Caco-2 (cell line): ENCODE results near the gene FHIT. TPM values are rescaled to one million over a fixed set of nuclear protein-coding genes. Genes with fewer than 3 reads are reported as not detected.

Source experiments
- BruUV-seq: library from RNA; stranded (reverse); fragments of 400-500 nt; replicated peaks from 2 replicates; lab custom pipeline; 2021; lab: Mats Ljungman, UMichigan
- CTCF ChIA-PET: fragments of 300-600 bp; sonication (Branson Sonifier 250); formaldehyde crosslinking; loops from one replicate; lab custom pipeline; 2022; ENCODE audit warnings: antibody characterized with exemption; lab: Charles Lee
- POLR2A ChIA-PET: fragments of 300-600 bp; sonication (Branson Sonifier 250); formaldehyde crosslinking; loops from one replicate; lab custom pipeline; 2022; ENCODE audit warnings: antibody characterized with exemption; lab: Charles Lee
- DNase-seq, 2 experiments: peaks; one replicate each; pipeline versions ENCODE4 v3.0.0 to v3.0.0-alpha.2; 2020 to 2022
- H3K27me3 ChIP-seq: replicated peaks from 2 replicates; pipeline ENCODE4 v1.6.0; 2011; ENCODE audit warnings: low read length; ENCODE audit not compliant: control insufficient read depth, insufficient read depth
- H3K36me3 ChIP-seq: 2 replicates; pipeline ENCODE4 v1.5.1; 2011; ENCODE audit warnings: low read length; ENCODE audit not compliant: control insufficient read depth, insufficient read depth
- H3K4me1 ChIP-seq: fragments of 250-450 bp; sonication (Bioruptor Pico); 2 replicates; pipeline ENCODE4 v1.5.1; 2020; ENCODE audit warnings: mild to moderate bottlenecking
- H3K4me3 ChIP-seq: 2 replicates; pipeline ENCODE4 v1.5.1; 2011; ENCODE audit warnings: low read depth, mild to moderate bottlenecking, control low read depth, low read length
- H3K9me3 ChIP-seq: fragments of 250-450 bp; sonication (Bioruptor Pico); 2 replicates; pipeline ENCODE4 v1.5.1; 2020; ENCODE audit warnings: mild to moderate bottlenecking, moderate library complexity
- H3K27ac Mint-ChIP-seq: one replicate; pipeline ENCODE4 v1.8.0; 2022; ENCODE audit warnings: mixed read lengths; ENCODE audit not compliant: unreplicated experiment
- H3K27me3 Mint-ChIP-seq: one replicate; pipeline ENCODE4 v1.8.0; 2022; ENCODE audit warnings: mixed read lengths; ENCODE audit not compliant: insufficient read depth, unreplicated experiment
- H3K36me3 Mint-ChIP-seq: one replicate; pipeline ENCODE4 v1.8.0; 2022; ENCODE audit warnings: mild to moderate bottlenecking, mixed read lengths; ENCODE audit not compliant: insufficient read depth, unreplicated experiment
- H3K4me1 Mint-ChIP-seq: one replicate; pipeline ENCODE4 v1.8.0; 2022; ENCODE audit warnings: low read depth, mixed read lengths; ENCODE audit not compliant: unreplicated experiment
- H3K4me3 Mint-ChIP-seq: one replicate; pipeline ENCODE4 v1.8.0; 2022; ENCODE audit warnings: mild to moderate bottlenecking, moderate library complexity, mixed read lengths; ENCODE audit not compliant: unreplicated experiment
- H3K9me3 Mint-ChIP-seq: one replicate; pipeline ENCODE4 v1.8.0; 2022; ENCODE audit warnings: mixed read lengths; ENCODE audit not compliant: unreplicated experiment
- CTCF ChIP-seq, 2 experiments: fragments of 200-600 bp in 1 of 2; IDR thresholded peaks; 1 replicate in 1 of 2; 2 replicates in 1 of 2; pipeline versions ENCODE4 v1.5.1 to v1.8.0; 2011 to 2022; ENCODE audit warnings: antibody characterized with exemption in 1 of 2, control low read depth in 1 of 2, inconsistent platforms in 1 of 2, low read depth in 1 of 2, low read length in 1 of 2, mild to moderate bottlenecking in 1 of 2, moderate library complexity in 1 of 2; ENCODE audit not compliant: insufficient read depth in 1 of 2, severe bottlenecking in 1 of 2, unreplicated experiment in 1 of 2
- intact Hi-C: fragments of 100-400 bp; cut with micrococcal nuclease; formaldehyde crosslinking; loops from one replicate; pipeline ENCODE4 v1.10.0; 2022; ENCODE audit not compliant: unreplicated experiment
- total RNA-seq: library from RNA; stranded (reverse); gene quantifications from 2 replicates; pipeline ENCODE4 v1.2.3, GENCODE V29; 2022

Gene FHIT
- total RNA-seq, 1 experiment from 2014 or later: 8.3 TPM

- H3K4me3 Mint-ChIP-seq: no peak overlapping the region
- Histone ChIP-seq H3K4me1 (no peaks in the 10 kb centered on the region), H3K36me3 (no peaks in the 10 kb centered on the region), H3K4me3 (no peak overlapping the region), H3K27me3 (no peaks in the 10 kb centered on the region), H3K9me3 (no peaks in the 10 kb centered on the region)
- no TSS peak for BruUV-seq
- intact Hi-C loops: no loop called here
- no peaks in the 10 kb centered on the region for H3K4me1 Mint-ChIP-seq
- no peak for TF ChIP-seq CTCF (IDR thresholded peaks at IDR 0.05; ENCODE audit: insufficient read depth in 1 of 2, low read depth in 1 of 2, low read length in 1 of 2, severe bottlenecking in 1 of 2, unreplicated experiment in 1 of 2)
- no peaks in the 10 kb centered on the region for H3K27me3 Mint-ChIP-seq
- POLR2A ChIA-PET: no interaction called here
- H3K36me3 Mint-ChIP-seq: no peaks in the 10 kb centered on the region
- no peaks in the 10 kb centered on the region for H3K9me3 Mint-ChIP-seq
- H3K27ac Mint-ChIP-seq: no peak overlapping the region
- CTCF ChIA-PET: no interaction called here
- DNase-seq: no peak
These were observed 1203.6 kb downstream of the FHIT start for GRCh38 chr3:60047426-60048200.

DNA sequence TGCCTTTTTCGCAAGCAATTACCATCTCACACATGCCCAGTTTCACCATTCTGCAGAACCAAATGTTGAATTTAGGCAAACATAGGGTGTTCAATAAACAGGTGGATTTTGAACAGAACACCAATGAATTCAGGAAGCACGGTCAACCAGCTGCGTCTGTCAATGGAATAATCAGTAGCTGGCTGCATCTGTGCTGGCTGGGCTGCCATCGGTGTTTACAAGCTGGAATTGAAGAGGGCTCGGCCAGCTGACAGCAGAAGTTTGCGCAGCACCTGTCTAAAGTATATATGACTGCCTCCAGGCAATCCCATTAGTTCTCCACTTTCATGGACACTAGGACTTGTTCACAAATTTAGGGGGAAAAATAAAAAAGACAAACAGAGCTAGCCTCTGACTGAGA, 1205.0 kb downstream of the FHIT start:
- H3K4me3 Mint-ChIP-seq: no peak overlapping the region
- ChIA-PET CTCF (no interaction called here), POLR2A (no interaction called here)
- no peaks in the 10 kb centered on the region for H3K4me1 Mint-ChIP-seq
- Histone ChIP-seq H3K4me3 (no peak overlapping the region), H3K9me3 (no peaks in the 10 kb centered on the region), H3K4me1 (no peaks in the 10 kb centered on the region), H3K36me3 (no peaks in the 10 kb centered on the region), H3K27me3 (no peaks in the 10 kb centered on the region)
- no TSS peak for BruUV-seq
- H3K27ac Mint-ChIP-seq: no peak overlapping the region
- intact Hi-C loops: no loop called here
- DNase-seq: no peak
- H3K36me3 Mint-ChIP-seq: no peaks in the 10 kb centered on the region
- no peaks in the 10 kb centered on the region for H3K27me3 Mint-ChIP-seq
- no peak for TF ChIP-seq CTCF (IDR thresholded peaks at IDR 0.05; ENCODE audit: insufficient read depth in 1 of 2, low read depth in 1 of 2, low read length in 1 of 2, severe bottlenecking in 1 of 2, unreplicated experiment in 1 of 2)
- no peaks in the 10 kb centered on the region for H3K9me3 Mint-ChIP-seq

DNA sequence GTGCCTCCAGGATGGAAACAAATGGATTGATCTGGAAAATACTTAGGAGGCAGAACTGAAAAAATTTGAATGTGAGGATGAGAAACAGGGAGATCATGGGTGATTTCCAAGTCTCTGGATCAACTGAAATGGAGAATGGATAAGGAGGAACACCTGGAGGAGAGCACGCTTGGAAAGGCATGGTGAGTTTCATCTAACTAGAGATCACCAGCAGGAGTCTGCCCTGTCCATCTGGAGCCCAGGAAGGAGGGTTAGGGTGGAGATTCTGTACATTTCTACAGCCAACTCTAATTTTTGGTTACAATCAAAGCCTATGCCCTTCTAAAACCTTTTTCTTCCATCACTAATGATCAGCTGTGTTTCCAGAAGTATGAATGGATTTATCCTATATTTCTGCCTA, 1205.6 kb downstream of the FHIT start:
- intact Hi-C loops: no loop called here
- CTCF ChIA-PET: no interaction called here
- Mint-ChIP-seq H3K4me1 (no peaks in the 10 kb centered on the region), H3K4me3 (no peak overlapping the region), H3K9me3 (no peaks in the 10 kb centered on the region), H3K27ac (no peak overlapping the region), H3K27me3 (no peaks in the 10 kb centered on the region), H3K36me3 (no peaks in the 10 kb centered on the region)
- H3K4me1 ChIP-seq: no peaks in the 10 kb centered on the region
- TF ChIP-seq CTCF (IDR thresholded peaks at IDR 0.05; ENCODE audit: insufficient read depth in 1 of 2, low read depth in 1 of 2, low read length in 1 of 2, severe bottlenecking in 1 of 2, unreplicated experiment in 1 of 2): no peak
- H3K4me3 ChIP-seq: no peak overlapping the region
- no TSS peak for BruUV-seq
- POLR2A ChIA-PET: no interaction called here
- H3K36me3 ChIP-seq: no peaks in the 10 kb centered on the region
- no peaks in the 10 kb centered on the region for H3K27me3 ChIP-seq
- DNase-seq: no peak
- H3K9me3 ChIP-seq: no peaks in the 10 kb centered on the region
